Stimulated activated CD8-positive, alpha-beta memory T cell treated with anti-CD3 and anti-CD28 coated beads, Interleukin-12 subunit alpha, Interleukin-12 subunit beta, amount 100 ng/mL, for 4 hours (primary cell): ENCODE data around the gene NIPBL.
"Not testable (repeated sequence)": the region's sequence is repeated elsewhere in the genome, so short reads cannot be mapped to it uniquely, and the experiment has no call there.

Source experiments
- DNase-seq: peaks from one replicate; pipeline ENCODE4 v3.0.0-alpha.2; 2020; ENCODE audit warnings: low read depth

Gene NIPBL

DNA sequence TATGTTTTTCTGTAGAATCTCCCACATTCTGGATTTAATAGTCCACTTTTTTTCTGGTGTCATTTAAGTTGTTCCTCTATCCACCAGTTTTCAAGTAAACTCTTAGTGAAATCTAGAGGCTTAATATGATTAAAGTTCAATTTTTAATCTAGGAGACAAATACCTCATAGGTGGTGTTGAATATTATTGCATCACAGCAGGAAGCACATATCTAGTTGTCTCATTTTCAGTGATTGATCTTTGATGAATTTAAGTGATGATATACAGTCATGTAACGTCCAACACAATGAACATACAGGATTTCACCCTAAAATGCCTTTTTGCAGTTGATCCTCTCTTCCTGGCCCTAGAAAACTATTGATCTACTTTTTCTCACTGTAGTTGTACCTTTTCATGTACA is 152.3 kb downstream of the NIPBL start:
- DNase-seq, result no peak

DNA sequence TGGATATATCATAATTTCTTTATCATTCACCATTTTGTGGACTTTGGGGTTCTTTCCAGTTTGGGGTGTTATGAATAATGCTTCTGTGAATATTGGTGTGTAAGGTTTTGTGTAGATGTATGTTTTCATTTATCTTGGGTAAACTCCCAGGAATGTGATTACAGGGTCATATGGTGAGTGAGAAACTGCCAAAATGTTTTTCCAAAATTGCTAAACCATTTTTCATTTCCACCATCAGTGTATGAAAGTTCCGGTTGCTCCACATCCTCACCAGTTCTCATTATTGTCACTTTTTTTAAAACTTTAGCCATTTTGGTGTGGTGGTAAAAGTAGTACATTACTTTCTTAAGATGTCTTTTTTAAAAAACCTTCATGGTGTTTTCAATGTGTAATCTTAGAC is 152.9 kb downstream of the NIPBL start:
- no peak for DNase-seq

DNA sequence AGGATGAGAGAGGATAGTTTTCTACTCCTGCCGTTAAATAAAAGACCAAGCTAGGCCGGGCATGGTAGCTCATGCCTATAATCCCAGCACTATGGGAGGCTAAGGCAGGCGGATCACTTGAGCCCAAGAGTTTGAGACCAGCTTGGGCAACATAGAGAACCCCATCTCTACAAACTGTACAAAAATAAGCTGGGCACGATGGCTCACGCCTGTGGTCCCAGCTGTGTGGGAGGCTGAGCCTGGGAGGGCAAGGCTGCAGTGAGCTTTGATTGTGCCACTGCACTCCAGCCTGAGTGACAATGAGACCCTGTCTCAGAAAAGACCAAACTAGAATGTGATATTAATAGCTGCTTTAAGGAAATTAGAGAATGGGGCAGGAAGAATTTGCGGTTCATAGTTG is 158.4 kb downstream of the NIPBL start:
- no peak for DNase-seq

DNA sequence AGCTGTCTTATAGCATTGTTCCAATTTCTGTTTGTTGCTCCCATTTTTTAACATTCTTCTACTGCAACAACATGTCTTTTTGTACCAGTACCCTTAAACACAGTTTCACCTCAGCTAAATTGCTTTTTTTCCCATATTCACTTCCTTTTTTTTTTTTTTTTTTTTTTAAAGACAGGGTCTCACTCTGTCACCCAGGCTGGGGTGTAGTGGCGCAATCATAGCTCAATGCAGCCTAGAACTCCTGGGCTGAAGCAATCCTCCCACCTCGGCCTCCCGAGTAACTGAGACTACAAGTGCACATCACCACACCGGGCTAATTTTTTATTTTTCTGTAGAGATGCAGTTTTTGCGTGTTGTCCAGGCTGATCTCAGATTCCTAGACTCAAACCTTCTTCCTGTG is 161.3 kb downstream of the NIPBL start:
- DNase-seq, result no peak

DNA sequence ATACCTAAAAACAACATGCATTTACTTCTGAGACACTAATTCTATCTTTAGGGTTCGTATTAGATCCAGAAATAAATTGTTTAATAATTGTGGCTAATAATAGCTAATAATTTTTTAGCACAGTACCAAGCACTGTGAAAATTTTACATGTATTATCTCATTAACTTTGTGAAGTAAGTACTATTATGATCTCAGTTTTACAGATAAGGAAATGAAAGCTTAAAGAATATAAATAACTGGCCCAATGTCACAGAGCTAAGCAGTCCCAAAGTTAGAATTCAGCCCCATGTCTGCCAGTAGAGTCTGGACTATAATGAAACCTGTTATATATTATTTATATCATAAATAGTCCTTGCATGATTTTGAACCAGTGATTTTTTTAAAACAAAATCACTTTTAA is 163.3 kb downstream of the NIPBL start:
- DNase-seq, result no peak

DNA sequence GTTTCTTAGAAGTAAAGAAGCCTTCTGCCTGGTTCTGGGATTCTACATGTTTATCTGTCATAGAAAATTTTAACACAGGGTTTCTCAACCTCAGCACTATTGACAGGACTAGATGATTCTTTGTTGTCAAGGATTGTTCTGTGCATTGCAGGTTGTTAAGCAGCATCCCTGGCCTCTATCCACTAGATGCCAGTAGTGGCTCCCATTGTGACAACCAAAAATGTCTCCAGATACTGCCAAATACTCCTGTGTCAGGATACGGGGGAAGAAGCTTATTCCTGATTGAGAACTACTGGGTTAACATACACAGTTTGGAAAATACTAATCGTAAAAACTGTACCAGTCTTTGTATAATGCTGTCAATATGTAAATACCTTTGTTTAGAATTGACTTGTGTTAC is 167.1 kb downstream of the NIPBL start:
- DNase-seq, result no peak

DNA sequence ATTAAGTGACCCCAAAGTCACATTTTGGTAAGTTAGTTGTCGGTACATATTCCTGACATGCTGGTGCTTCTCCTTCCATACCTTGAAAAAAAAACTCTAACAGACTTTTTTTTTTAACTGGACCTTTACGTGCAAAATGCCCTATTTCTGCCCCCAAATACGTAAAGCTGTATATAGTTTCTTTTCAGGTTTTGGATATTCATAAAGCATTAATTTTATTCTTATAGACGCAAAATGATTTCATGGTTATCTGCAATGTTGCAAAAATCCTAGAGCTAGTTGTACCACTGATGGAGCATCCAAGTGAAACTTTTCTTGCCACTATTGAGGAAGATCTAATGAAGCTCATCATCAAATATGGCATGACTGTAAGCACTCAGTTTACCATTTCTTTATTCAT is 167.6 kb downstream of the NIPBL start:
- no peak for DNase-seq

DNA sequence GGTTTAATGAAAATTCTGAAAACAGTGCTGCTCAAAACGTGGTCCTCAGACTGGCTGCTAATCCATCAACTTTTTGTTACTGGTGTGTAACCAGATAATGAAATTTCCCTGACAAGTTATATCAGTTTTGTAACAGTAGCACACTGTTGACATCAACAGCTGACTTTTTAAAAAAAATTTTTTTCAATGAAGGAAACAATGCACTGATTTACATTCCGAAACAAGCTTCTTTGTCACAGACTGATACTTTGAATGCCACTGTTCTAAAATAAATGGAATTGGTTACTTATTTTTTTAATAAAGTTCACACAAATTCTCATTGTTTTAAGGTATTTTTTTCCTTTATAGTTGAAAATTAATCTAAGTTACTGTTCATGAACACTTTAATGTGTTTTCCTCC is 169.1 kb downstream of the NIPBL start:
- DNase-seq, result no peak

DNA sequence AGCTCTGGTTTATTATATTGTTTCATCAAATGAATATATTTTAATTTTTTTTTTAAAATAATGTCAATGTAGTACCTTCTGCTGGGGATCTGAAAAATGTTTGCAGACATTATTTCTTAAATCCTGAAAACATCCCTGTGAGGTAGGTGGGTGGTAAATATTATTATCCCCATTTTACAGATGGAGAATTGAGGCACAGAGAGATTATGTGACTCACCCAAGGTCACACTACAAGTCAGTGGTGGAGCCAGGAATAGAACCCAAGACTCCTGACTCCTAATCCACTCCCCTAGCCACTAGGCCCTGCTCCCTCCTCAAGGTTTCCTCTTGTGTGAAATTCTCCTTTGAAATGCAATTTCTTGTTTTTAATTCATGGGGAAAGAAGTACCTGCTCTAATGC is 171.4 kb downstream of the NIPBL start:
- no peak for DNase-seq

DNA sequence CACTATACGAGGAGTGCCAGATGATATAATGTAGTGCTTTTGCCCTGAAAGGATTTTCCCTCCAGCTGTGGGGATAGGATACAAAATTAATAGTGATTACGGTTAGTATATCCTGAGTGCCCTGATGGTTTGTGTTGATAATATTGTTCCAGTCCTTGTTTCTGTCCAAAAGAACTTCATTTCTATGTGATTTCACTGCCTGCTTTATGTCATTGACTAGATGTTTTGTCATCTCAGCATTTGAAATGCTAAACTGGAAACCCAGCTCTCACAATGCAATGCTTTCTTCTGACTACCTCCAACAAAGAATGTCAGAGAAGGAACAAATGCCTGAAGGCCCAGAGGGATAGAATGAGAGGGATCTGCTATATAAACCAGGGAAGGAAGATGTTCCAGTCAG is 177.8 kb downstream of the NIPBL start:
- no peak for DNase-seq

DNA sequence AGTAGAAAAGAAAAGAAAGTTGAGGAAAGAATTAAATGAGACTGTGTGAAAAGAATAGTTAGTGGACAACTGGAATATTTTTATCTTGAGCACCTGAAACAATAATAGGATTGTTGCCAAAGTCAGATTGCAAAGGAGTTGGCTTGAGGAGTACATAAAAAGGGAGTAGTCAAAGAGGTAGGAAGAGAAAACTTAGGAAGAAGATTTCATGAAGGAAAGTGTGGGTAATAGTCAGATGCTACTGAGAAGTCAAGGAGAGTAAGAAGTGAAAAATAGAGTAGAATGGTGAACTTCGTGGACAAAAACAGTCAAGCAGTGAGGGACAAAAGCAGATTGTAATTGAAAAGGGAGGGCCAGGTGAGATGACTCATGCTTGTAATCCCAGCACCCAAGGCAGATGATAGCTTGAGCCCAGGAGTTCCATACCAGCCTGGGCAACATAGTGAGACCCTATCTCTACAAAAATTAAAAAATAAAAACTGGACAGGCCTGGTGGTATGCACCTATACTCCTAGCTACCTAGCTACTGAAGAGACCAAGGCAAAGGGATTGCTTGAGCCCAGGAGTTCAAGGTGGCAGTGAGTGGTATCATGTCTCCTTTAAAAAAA is 178.9 kb downstream of the NIPBL start:
- DNase-seq, result no peak

DNA sequence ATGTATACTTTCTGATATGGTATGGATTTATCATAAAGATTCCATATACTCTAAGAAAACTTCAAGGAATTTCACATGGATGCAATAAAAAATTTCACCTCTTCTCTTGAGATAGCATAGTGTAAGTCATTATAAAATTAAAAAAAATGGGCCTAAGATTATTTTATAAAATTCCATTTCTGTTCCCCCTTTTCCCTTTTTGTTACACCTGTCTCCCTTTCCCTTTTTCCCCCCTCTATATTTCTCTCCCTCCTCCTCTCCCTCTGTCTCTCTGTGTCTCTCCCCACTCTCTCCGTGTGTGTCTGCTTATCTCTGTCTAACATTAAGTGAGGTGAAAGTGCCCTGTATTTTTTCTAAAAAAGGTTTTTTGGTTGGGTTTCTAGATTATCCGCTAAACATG is 180.2 kb downstream of the NIPBL start:
- DNase-seq, result no peak

DNA sequence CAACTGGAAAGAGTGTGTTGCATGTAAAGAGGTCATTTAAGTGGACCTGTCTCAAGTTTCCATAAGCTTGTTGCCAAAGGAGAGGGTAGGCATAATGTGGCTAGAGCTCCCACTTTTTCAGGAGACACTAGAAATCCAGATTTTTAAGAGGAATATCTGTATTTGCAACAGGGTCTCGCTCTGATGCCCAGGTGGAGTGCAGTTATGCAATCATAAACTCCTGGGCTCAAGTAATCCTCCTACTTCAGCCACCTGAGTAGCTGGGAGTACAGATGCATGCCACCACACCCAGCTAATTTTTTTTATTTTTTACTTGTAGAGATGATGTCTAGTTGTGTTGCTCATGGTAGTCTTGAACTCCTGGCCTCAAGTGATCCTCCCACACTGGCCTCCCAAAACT is 183.5 kb downstream of the NIPBL start:
- no peak for DNase-seq

DNA sequence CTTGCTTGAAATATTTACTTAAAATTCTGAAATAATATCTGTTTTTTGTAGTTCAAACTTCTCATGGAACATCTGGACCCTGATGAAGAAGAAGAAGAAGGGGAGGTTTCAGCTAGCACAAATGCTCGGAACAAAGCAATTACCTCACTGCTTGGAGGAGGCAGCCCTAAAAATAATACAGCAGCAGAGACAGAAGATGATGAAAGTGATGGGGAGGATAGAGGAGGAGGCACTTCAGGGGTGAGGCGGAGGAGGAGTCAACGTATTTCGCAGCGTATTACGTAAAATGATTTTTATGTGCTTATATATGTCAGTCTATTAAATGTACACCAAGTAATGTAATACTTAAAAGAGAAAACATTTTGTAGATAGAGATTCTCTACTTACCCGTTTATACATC is 187.2 kb downstream of the NIPBL start:
- DNase-seq, result no peak

DNA sequence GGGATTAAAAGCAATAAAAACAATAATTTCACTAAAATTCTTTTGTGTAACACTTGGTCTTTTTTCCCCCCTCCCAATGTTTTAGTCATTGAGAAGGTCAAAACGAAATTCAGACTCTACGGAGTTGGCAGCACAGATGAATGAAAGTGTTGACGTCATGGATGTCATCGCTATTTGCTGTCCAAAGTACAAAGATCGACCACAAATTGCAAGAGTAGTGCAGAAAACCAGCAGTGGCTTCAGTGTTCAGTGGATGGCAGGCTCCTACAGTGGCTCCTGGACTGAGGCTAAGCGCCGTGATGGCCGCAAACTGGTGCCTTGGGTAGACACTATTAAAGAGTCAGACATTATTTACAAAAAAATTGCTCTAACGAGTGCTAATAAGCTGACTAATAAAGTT is 187.9 kb downstream of the NIPBL start:
- DNase-seq, result no peak

DNA sequence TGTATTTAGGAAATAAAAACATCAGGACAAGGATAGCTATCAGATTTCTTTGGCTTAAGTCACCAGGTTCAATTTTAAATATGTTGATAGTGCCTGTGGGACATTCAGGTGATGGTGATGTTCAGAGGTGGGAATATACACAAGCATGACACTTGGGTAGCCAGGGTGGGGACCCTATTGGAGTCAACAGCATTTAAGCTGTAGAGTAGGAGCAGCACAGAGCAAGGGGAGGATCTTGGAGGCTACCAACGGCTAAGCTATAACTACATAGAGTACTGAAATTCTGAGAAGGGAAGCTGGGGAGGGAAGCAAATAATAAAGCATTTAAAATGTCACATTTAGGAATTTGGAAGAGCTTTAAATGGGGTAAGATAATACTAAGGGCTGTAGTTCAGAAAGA is 194.9 kb downstream of the NIPBL start:
- no peak for DNase-seq

DNA sequence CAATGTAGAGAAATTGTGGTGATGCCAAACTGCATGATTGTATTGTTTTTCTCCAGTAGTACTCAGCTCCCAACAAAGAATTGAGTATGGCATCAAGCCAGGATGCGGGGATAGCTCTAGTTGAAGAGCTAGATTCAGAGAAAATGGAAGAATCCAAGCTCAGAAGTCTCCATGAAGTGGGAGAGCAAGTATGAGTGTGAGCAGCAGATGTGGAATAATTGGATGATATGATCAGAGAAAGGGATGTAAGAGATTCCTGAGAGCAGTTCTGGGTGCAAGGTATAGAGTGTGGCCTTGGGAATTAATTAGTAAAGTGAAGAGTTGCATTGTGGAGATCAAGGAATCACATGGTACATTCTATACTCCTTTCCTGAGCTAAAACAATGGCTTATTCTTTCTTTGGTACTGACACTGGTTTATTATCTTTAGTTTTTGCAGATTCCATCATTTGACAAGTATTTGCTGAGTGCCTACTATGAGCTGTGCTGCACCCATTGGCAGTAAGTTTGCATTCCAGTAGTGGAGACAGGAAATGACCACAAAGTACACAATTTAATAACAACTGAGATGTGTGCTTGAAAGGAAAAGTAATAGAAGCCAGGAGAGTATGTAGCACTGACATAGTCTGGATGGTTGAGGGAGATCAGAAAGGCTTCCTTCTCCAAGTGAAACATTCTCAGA is 195.5 kb downstream of the NIPBL start:
- DNase-seq, result no peak

DNA sequence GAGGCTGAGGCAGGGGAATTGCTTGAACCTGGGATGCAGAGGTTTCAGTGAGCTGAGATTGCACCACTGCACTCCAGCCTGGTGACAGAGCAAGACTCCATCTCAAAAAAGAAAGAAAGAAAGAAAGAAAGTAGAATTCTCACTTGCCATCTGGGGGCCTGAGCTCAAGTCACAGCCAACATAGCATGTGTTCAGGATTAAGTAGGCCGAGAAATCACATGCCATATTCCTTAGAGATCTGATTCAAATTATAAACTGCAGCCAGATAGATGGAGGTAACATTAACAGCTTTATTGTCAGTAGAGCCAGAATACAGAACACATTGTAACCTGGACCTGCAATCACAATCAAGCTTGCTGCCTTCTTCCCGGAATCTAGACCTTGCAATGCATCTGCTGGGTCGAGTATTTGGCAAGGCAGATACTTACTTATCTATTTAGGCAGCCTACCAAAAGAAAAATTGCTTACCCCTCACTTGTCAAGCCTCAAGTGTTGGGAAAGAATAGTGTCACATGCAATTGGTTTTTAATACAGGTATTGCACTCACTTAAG is 198.9 kb downstream of the NIPBL start:
- DNase-seq, result no peak

DNA sequence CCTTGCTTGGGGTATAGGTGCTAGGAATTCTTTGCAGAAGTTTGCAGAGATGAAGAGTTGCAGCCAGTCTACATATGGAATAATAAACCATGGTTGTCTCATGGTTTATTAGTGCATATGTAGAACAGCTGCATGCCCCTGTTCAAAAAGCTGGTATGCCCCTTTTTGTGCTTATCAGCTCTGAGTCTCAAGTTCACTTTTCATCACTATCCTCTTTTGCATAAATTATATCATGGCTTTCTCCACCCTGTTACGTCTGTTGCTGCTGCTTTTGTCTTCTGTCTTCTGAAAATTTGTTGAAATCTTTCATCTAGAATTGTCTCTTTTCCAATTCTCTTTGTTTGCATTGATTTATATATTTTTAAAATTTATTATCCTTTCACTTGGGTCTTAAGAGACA is 200.6 kb downstream of the NIPBL start:
- DNase-seq, result no peak

DNA sequence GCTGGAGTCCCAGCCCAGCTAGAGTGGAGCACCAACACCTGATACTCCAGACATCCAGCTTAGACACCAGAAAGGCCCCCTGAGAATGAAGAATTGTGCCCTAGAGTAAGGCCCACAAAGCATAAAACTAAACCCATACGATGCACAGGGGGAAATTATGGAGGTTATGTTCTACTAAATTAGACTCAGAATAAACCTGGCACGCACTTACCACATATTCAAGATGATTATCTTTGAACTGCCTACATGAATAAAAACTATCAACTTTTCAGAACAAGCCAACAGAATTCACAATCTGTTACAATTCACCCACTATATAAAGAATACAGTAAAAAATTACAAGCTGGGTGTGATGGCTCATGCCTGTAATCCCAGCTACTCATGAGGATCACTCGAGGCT is 204.1 kb downstream of the NIPBL start:
- DNase-seq, result no peak

DNA sequence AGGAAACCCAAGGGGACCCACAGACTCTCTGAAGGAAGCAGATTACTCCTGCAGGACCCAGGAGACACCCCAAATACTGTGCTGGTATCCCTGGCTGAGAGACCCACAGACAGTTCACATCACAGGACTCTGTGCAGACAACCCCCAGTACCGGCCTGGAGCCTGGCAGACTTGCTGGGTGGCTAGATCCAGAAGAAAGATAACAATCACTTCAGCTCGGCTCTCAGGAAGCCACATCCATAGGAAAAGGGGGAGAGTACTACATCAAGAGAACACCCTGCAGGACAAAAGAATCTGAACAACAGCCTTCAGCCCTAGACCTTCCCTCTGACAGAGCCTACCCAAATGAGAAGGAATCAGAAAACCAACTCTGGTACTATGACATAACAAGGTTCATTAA is 206.4 kb downstream of the NIPBL start:
- DNase-seq, result not testable (repeated sequence)

DNA sequence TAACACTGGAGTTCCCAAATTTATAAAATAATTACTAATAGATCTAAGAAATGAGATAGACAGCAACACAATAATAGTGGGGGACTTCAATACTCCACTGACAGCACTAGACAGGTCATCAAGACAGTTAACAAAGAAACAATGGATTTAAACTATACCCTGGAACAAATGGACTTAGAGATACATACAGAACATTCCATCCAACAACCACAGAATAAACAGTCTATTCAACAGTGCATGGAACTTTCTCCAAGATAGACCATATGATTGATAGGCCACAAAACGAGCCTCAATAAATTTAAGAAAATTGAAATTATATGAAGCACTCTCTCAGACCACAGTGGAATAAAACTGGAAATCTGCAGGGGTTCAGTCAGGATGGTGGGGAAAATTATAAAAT is 209.5 kb downstream of the NIPBL start:
- not testable (repeated sequence) for DNase-seq

DNA sequence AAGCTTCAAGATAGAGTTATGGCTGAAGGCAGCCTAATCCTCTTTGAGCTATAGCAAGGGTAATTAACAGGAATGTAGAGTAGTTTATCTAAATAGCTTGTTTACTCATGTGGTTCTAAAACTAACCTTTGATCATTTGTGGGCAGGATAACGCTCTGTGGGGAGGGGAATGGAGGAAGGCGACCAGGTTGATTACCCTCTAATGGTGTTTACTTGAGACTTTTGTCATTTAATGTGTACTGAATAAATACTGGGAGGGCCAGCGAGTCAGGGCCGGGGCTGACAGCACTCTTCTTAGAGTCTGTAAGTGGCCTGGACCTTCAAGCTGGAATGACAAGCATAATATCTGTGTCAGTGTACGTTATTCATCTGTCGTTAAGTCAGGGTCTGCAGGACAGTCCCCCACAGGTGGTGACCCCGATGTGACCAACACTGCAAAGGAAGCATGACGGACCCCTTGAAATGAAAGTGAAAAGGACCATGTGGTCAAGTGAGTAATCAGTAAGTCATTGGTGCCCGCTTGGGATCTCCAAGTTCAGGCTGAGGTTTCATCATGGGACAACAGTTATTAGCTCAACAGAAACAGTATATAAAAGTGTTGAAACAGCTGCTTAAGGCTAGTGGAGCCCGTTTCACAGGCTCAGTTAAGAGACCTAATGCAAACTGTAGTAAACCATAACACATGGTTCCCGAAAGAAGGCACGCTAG is 210.1 kb downstream of the NIPBL start:
- DNase-seq, result no peak
